IPS-NIHi11 (cell line): ENCODE data around the gene COPZ1.
"Not testable (repeated sequence)": the region's sequence is repeated elsewhere in the genome, so short reads cannot be mapped to it uniquely, and the experiment has no call there.

Source experiments
- DNase-seq: peaks from one replicate; pipeline ENCODE4 v3.0.0; 2012; ENCODE audit warnings: mixed read lengths, low spot score

COPZ1 gene

GRCh38 chr12:54294152-54294952 lies 30.6 kb upstream of the COPZ1 start:
- DNase-seq = peak; percentile 84

DNA sequence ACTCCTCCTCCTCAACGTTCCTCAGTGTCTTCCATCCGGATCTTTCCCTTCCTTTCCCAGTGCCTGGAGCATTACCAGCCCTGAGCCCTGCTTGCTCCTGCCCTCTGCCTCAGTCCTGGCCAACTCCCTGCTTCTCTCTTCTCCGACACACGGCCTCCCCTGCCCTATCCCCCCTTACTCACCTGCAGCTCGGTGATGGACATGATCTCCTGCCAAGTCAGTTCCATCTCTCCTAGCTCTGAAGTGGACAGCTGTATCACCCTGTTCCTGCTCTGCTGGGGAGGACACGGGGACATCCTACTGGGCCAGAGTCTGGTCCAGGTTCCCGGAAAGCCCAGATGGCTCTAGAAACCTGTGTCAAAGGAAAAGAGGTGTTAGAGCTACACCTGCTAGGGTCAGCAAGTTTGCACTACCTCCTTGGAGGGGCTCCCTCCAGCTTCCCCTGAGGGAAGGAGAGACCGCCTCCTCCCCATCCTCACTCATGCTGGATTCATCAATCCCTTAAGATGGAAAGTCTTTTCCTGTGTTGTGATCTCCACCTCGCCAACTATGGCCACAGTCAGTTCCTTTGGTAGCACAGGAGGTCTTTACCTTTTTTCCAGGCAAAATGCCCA lies 29.9 kb upstream of the COPZ1 start:
- DNase-seq = no peak

DNA sequence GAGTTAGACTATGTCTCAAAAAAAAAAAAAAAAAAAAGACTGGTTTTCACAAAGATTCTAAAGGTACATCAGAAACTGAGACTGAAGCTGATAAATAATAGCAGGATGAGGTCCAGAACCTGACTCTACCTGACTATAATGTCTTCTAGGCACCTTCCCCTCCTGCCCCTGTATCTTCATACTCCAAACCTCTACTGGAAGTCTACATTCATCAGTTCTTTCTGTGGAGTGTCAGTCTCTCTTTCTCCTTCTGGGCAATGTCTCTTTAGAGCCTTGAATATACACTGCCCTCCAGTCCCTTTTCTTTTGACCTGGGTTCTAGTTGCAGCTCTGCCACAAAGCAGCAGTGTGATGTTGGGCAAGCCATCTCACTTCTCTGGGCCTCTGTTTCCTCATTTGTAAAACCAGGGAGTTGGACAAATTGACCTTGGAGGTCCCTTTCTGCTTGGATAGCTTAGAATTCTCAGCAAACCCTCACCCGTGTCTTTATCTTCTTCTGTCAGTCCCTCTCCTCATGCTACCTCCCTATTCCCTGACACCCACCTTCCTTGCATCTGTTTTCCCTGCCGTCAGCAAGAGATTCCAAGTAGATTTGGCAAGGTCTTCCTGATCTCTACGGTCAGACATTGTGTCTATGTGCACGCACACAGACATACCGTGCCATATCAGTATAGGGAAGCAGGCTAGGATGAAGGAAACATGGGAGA lies 28.4 kb upstream of the COPZ1 start:
- DNase-seq = no peak

DNA sequence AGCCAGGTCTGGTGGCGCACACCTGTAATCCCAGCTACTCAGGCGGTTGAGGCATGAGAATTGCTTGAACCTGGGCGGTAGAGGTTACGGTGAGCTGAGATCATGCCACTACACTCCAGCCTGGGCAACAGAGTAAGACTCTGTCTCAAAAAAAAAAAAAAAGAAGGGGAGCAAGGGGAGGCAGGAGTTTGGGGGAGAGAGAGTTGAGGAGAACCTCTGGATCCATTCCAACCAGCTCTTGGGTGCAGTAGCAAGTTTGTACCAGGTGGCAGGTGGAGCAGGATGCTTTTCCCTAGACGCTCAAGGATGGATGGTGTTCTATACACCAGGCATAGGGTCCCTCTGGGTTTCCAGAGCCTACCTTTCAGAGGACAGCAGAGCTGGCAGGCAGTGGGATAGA lies 26.0 kb upstream of the COPZ1 start:
- no peak for DNase-seq

GRCh38 chr12:54299515-54300224 lies 25.3 kb upstream of the COPZ1 start:
- no peak for DNase-seq

DNA sequence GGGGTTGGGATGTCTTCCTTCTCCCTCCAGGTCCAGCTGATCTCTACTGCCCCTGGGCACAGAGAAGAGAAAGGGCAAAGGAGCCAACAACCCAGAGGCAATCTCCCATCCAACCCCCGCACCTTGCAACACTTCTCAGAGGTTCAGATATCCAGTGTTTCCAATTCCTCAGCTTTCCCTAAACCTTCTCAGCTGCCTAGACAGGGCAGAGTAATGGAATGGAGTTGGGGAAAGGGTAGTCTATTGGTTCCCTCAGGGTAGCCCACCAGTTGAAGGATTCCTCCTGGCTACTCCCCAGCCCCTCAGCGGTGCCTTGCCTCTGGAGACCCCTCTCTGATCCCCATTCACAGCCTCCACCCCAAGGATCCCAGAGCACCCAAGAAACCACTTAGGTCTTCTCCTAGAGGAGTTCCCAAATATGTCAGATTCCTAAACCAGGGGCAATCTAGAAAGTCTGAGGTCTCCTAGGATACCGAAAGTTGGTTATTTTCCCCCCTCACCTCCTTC lies 24.7 kb upstream of the COPZ1 start:
- no peak for DNase-seq

- DNase-seq = peak; percentile 86
Observed at GRCh38 chr12:54300732-54301427, 24.1 kb upstream of the COPZ1 start, which contains the start of gene NFE2. TSS of gene NFE2 (minus strand) at chr12:54301015. CDS start at chr12:54295248, 5,767 bp downstream.

DNA sequence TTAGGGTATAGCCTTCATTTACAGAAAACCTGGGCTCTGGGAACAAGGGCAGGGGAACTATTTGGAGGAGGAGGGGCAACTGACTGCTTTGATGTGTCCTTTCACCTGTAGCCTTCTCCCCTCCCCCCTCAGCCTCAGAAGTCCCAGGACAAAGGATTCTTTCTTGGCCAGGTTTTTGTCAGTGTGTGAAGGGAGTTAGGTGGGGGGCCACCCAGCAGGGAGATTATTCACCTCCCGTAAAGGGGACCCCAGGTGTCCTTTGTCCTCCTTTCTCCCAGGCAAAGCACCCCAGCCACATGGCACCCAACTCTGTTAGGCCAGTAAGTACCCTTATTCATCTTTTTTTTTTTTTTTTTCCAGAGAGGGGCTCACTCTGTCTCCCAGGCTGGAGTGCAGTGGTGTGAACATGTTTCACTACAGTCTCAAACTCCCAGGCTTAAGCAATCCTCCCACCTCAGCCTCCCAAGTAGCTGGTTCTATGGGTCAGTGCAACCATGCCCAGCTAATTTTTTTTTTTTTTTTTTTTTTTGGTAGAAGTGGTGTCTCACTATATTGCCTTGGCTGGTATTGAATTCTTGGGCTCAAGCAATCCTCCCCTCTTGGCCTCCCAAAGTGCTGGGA lies 23.4 kb upstream of the COPZ1 start:
- DNase-seq = peak; percentile 67

GRCh38 chr12:54303640-54304039 lies 21.3 kb upstream of the COPZ1 start:
- DNase-seq = no peak

DNA sequence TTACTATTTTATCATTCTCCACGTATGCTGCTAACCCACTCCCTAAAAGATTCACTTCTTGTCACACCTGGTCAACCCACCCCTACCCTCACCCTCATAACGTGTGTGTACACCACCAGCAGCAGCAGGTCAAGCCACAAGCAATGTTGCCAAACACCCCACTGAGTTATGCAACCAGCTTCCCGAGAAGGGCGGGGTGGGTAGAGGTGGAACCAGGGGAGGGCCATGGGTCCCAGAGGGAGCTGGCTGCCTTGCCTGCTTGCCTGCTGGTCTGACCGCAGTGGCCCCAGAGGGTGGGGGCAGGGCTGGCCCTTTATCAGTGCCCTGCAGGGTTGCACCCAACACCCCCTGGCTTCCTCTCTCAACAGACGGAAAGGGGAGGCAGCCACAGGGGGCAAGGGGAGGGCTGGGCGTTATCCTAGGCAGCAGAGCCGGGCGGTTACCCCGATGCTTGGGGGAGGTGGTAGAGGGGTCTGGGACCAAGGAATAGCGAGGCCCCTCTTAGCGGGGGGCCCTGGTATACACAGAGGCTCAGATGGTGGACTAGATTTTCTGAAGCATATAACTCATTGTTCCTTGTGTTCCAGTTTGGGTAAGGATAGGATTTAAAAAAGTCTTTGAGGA lies 20.6 kb upstream of the COPZ1 start:
- DNase-seq = peak; percentile 76

DNA sequence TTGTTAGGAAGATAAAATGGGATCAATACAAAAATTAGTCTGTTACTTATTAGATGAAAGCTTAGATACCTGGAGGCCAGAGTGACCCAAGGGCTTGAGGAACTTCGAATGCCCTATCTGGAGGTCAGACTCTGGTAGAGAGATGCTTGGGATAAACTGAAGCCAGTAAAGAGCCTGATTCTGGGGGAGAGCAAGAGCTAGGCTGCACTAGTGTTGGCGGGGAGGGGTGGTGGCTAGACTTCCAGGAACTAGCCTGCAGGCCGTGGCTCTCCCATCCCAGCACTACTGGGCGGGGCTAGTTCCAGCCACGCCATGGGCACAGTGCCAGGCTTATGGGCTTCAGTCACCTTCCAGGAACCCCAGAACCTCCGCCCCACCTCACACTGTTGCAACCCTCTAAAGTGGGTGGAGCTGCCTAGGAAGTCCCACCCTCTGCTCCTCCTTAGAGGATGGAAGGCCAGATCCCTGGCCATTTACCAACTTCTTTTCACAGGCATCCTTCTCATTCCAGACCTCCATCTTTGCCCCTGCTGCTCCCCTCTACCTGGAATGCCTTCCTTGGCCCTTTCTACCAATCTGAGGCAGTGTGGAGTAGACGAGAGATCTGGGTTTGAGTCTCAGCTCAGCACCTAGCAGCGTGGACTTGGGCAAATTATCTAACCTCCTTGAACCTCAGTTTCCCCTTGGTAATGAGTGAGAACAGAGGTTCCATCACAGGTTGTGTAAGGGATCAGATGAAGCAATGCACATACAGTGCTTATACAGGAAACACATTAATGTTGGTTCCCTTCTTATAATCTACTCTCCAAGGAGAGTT lies 17.8 kb upstream of the COPZ1 start:
- peak; percentile 63 for DNase-seq

- no peak for DNase-seq
Observed at GRCh38 chr12:54311051-54311450, 13.9 kb upstream of the COPZ1 start.

DNA sequence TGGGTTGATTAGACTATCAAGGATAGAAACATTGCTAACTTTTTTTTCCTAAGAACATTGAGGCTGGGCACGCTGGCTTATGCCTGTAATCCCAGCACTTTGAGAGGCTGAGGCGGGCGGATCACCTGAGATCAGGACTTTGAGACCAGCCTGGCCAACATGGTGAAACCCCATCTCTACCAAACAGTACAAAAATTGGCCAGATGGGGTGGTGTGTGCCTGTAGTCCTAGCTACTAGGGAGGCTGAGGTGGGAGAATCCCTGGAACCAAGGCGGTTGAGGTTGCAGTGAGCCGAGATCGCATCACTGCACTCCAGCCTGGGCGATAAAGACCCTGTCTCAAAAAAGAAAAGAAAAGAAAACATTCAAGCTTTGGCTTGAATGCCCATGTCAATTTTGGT lies 12.6 kb upstream of the COPZ1 start:
- DNase-seq = not testable (repeated sequence)

DNA sequence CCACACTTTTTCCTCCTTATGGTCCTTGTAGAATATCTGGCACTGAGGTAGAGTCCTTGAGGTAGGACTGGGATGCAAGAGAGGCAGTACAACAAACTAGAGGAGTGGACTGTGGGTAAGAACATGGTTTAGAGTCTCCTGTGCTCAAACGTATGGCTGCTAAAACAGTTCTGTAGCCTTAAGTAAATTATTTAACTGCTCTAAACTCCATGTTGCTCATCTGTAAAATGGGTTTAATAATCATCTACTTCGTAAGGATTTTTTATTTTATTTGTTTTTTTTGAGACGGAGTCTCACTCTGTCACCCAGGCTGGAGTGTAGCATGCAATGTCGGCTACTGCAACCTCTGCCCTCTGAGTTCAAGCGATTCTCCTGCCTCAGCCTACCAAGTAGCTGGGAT lies 3.6 kb upstream of the COPZ1 start:
- no peak for DNase-seq

GRCh38 chr12:54325442-54326109 lies 645 bp downstream of the COPZ1 start:
- not testable (repeated sequence) for DNase-seq

DNA sequence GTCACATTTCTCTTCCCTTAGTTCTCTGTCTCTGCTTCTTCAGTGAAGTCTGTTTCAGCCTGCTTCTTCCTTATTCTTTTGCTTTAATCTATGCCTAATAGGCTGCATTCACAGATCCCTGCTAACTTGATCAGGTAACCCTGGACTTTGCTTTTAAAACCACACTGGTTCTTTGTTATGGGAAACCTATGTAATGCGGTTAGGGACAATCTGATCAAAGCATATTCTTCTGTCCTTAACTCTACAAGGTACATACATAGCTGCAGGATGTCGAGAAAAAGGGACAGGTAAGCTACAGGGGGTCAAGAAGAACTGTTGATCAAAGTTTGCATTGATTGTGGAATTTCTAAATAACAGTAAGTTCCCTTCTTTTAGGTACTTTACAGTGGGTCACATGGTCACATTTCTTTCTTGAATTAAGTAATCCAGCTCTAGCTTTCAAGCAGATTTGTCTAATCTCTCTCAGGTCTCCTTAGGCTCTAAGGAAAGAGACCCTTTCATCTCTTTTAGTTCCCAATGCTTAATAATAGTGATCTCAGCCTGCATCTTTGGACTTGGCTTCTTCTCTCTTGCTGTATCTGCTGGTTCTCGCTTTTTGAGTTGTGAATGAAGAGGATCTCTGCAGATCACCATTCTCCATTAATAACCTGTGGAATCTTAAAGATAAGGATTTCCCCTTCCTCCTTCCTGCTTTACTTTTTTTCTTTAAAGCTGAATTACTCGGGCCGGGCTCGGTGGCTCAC lies 3.8 kb downstream of the COPZ1 start:
- no peak for DNase-seq

GRCh38 chr12:54329759-54330158 lies 4.8 kb downstream of the COPZ1 start:
- DNase-seq = no peak

DNA sequence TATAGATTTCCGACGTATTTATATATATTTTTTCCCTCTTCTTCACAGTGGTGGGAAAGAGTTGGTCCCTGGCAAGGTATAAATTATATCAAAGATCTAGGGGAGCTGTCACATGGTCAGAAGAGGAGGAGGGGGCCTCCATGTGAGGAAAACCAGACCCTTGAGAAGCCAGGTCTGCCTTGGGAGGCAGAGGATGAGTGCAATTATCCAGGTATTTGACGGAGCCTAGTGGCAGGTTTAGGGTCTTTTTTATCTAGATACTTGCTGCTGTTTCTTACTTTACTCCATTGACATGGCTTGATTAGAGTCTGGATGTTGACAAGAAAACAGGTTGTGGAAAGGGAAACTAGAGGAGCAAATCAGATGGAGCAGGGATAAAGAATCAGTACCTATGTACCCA lies 5.5 kb downstream of the COPZ1 start:
- no peak for DNase-seq
